ENCODE measurements around the gene DMD.

DMD gene

GRCh38 chrX:32176510-32176909 lies 1034.8 kb downstream of the DMD start:
- no peak for DNase-seq

GRCh38 chrX:32170481-32170880 lies 1040.9 kb downstream of the DMD start:
- no peak for DNase-seq

GRCh38 chrX:32155044-32155638 lies 1056.2 kb downstream of the DMD start:
- DNase-seq: no peak

- no peak for DNase-seq
Observed at GRCh38 chrX:32153585-32153984, 1057.8 kb downstream of the DMD start.

GRCh38 chrX:32150141-32150540 lies 1061.2 kb downstream of the DMD start:
- DNase-seq: no peak

GRCh38 chrX:32141841-32142240 lies 1069.5 kb downstream of the DMD start:
- DNase-seq: no peak

GRCh38 chrX:32139476-32139875 lies 1071.9 kb downstream of the DMD start:
- no peak for DNase-seq

- DNase-seq: no peak
Observed at GRCh38 chrX:32137525-32137924, 1073.8 kb downstream of the DMD start.

GRCh38 chrX:32126997-32127396 lies 1084.4 kb downstream of the DMD start:
- DNase-seq: no peak

- no peak for DNase-seq
Observed at GRCh38 chrX:32118832-32119231, 1092.5 kb downstream of the DMD start.

GRCh38 chrX:32116047-32116446 lies 1095.3 kb downstream of the DMD start:
- DNase-seq: no peak

- no peak for DNase-seq
Observed at GRCh38 chrX:32087663-32088062, 1123.7 kb downstream of the DMD start.

- DNase-seq: no peak
Observed at GRCh38 chrX:32084757-32085156, 1126.6 kb downstream of the DMD start.

- no peak for DNase-seq
Observed at GRCh38 chrX:32048285-32048684, 1163.1 kb downstream of the DMD start.

- DNase-seq: no peak
Observed at GRCh38 chrX:32045149-32045548, 1166.2 kb downstream of the DMD start.

- DNase-seq: no peak
Observed at GRCh38 chrX:32041181-32041580, 1170.2 kb downstream of the DMD start.

- DNase-seq: no peak
Observed at GRCh38 chrX:32026772-32027171, 1184.6 kb downstream of the DMD start.

- no peak for DNase-seq
Observed at GRCh38 chrX:32024072-32024471, 1187.3 kb downstream of the DMD start.

- DNase-seq: no peak
Observed at GRCh38 chrX:32016195-32016594, 1195.2 kb downstream of the DMD start.

GRCh38 chrX:32010948-32011347 lies 1200.4 kb downstream of the DMD start:
- no peak for DNase-seq

GRCh38 chrX:32010212-32010611 lies 1201.1 kb downstream of the DMD start:
- no peak for DNase-seq

- no peak for DNase-seq
Observed at GRCh38 chrX:31993637-31994036, 1217.7 kb downstream of the DMD start.

GRCh38 chrX:31988975-31989374 lies 1222.4 kb downstream of the DMD start:
- DNase-seq: no peak

GRCh38 chrX:31981546-31982062 lies 1229.7 kb downstream of the DMD start:
- DNase-seq: no peak

- DNase-seq: no peak
Observed at GRCh38 chrX:31969714-31970113, 1241.6 kb downstream of the DMD start.

Data from inflammatory macrophage treated with lipopolysaccharide for 1 hour (primary cell).